OCI-LY7 (cell line): ENCODE results near the gene NISCH. TPM values are rescaled to one million over a fixed set of nuclear protein-coding genes. Genes with fewer than 3 reads are reported as not detected.

Source experiments
- BruUV-seq: library from RNA; stranded (reverse); fragments of 400-500 nt; replicated peaks from 2 replicates; lab custom pipeline; 2021; lab: Mats Ljungman, UMichigan
- CTCF ChIA-PET: fragments of 300-600 bp; sonication (Branson Sonifier 250); formaldehyde crosslinking; loops from one replicate; lab custom pipeline; 2022; ENCODE audit warnings: antibody characterized with exemption; ENCODE audit not compliant: unreplicated experiment; lab: Charles Lee
- POLR2A ChIA-PET: fragments of 300-600 bp; sonication (Branson Sonifier 250); formaldehyde crosslinking; loops from one replicate; lab custom pipeline; 2022; ENCODE audit warnings: antibody characterized with exemption; lab: Charles Lee
- DNase-seq: peaks from one replicate; pipeline ENCODE4 v3.0.0-alpha.2; 2015; ENCODE audit warnings: low spot score
- H2AFZ ChIP-seq: fragments of 200-600 bp; sonication (generic), shearing (Covaris generic); 2 replicates; pipeline ENCODE4 v1.6.1; 2014; ENCODE audit warnings: mild to moderate bottlenecking, antibody characterized with exemption, low read length, moderate library complexity
- H3K27ac ChIP-seq: fragments of 200-600 bp; sonication (generic); 2 replicates; pipeline ENCODE4 v1.5.1; 2014; ENCODE audit warnings: mixed run types, low read depth, mild to moderate bottlenecking, moderate library complexity, low read length, inconsistent platforms; ENCODE audit not compliant: poor library complexity, severe bottlenecking
- H3K36me3 ChIP-seq: fragments of 200-600 bp; sonication (generic); 2 replicates; pipeline ENCODE4 v1.6.1; 2014; ENCODE audit warnings: mild to moderate bottlenecking, antibody characterized with exemption, low read length, moderate library complexity, mixed read lengths; ENCODE audit not compliant: insufficient read depth
- H3K4me1 ChIP-seq: fragments of 200-600 bp; sonication (generic); 2 replicates; pipeline ENCODE4 v1.5.1; 2014; ENCODE audit warnings: mild to moderate bottlenecking, low read length; ENCODE audit not compliant: insufficient read depth, poor library complexity, severe bottlenecking
- H3K4me2 ChIP-seq: fragments of 200-600 bp; sonication (generic); 2 replicates; pipeline ENCODE4 v1.6.1; 2014; ENCODE audit warnings: mild to moderate bottlenecking, low read length
- H3K4me3 ChIP-seq: fragments of 200-600 bp; sonication (generic); 2 replicates; pipeline ENCODE4 v1.5.1; 2014; ENCODE audit warnings: mild to moderate bottlenecking, low read depth, low read length; ENCODE audit not compliant: poor library complexity, severe bottlenecking
- H3K79me2 ChIP-seq: fragments of 200-600 bp; sonication (generic); 2 replicates; pipeline ENCODE4 v1.6.1; 2016; ENCODE audit warnings: low read depth, mild to moderate bottlenecking, low read length, moderate library complexity, mixed read lengths; ENCODE audit not compliant: insufficient read depth
- H3K9me2 ChIP-seq: fragments of 200-600 bp; sonication (generic); 2 replicates; pipeline ENCODE4 v1.6.1; 2016; ENCODE audit warnings: mild to moderate bottlenecking, low read length, mixed read lengths; ENCODE audit not compliant: insufficient read depth
- H3K9me3 ChIP-seq: fragments of 200-600 bp; sonication (generic); 2 replicates; pipeline ENCODE4 v1.6.1; 2014; ENCODE audit warnings: mild to moderate bottlenecking, mixed run types, low read length, mixed read lengths
- H4K20me1 ChIP-seq: fragments of 200-600 bp; sonication (generic); 2 replicates; pipeline ENCODE4 v1.6.1; 2014; ENCODE audit warnings: mild to moderate bottlenecking, antibody characterized with exemption, low read length, moderate library complexity, mixed read lengths; ENCODE audit not compliant: insufficient read depth
- EZH2phosphoT487 ChIP-seq: fragments of 200-600 bp; sonication (generic); IDR thresholded peaks from 2 replicates; pipeline ENCODE4 v1.6.1; 2018; ENCODE audit warnings: low read depth, borderline replicate concordance, mild to moderate bottlenecking, mixed run types, antibody characterized with exemption, low read length, moderate library complexity, mixed read lengths
- intact Hi-C: fragments of 100-400 bp; cut with micrococcal nuclease; formaldehyde crosslinking; loops from one replicate; pipeline ENCODE4 v1.10.0; 2022; ENCODE audit not compliant: unreplicated experiment
- total RNA-seq, 2 experiments: library from RNA; depleted of rRNA in 1 of 2; stranded (reverse); fragments of >200 nt in 1 of 2; shearing (Covaris generic) in 1 of 2; gene quantifications; 2 replicates each; pipeline ENCODE4 v1.2.3, GENCODE V29; 2014 to 2022
- TF ChIP-seq, protein P1 (sequence below): fragments of 200-600 bp; sonication (generic); conservative IDR thresholded peaks from 2 replicates; pipeline ENCODE4 v1.5.1; 2014; ENCODE audit warnings: mild to moderate bottlenecking, antibody characterized with exemption, low read length, moderate library complexity, mixed read lengths

The NISCH gene
- total RNA-seq, 2 experiments from 2014 or later = 60.5 to 73.3 TPM

DNA sequence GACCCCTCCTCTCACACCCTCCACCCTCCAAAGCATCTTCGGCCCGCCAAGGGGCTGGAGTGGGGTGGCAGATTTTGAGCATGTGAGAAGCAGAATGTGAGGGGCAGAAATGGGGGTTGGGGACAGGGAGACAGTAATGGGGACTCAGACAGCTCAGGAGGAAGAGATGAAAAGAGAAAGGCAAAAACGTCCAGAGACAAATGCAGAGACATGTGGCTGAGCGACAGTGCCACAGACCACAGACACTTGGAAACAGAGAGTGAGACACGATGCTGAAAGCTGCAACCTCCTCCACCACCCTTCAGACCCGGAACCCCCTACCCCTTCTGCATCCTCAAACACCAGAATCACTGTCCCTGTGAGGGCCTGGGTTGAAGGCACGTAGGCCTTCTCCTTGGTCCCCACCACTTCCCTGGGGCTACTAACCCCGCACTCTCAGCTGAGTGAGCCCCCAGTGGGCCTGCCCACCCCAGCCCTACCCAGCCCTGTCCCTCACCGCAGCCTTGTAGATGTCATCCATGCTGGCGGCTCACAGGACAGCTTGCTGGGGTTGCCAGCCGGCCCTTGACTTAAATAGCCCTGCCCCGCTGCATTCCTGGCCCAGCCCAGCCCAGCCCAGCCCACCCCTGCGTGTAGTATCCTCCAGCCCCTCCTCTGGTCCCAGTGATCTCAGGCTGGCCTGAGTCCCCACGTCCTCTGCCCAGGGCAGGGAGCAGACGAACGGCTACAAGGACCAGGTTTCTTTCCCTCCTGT lies 1.7 kb upstream of the NISCH start, which contains the start of gene TNNC1:
Gene TNNC1, minus strand, starts transcription at position 546 of the 754 bp plus-strand sequence. Its CDS starts 26 bp downstream, at position 520.
- peaks cover 13% of the 10 kb centered on the region for H3K36me3 ChIP-seq
- no peaks in the 10 kb centered on the region for H3K9me3 ChIP-seq
- CTCF ChIA-PET = interaction anchor here (1.0 to 1.1 kb wide), 2 partner anchors 17 to 41 kb away, joined by 3 to 4 read pairs; no protein-coding TSS in a partner anchor
- peak within 1 kb of the TSS; percentile 71; the same call in 1 of the 2 replicates for H2AFZ ChIP-seq
- no peak for DNase-seq
- peaks cover 31% of the 10 kb centered on the region for H3K4me1 ChIP-seq
- intact Hi-C loops = no loop called here
- no peaks in the 10 kb centered on the region for H4K20me1 ChIP-seq
- peaks cover 13% of the 10 kb centered on the region; the same call in 1 of the 2 replicates for H3K79me2 ChIP-seq
- POLR2A ChIA-PET = interaction anchor here (0.6 to 1.2 kb wide), 2 partner anchors 33 to 311 kb away, joined by 3 to 5 read pairs; no protein-coding TSS in a partner anchor
- TF ChIP-seq, protein P1, sequence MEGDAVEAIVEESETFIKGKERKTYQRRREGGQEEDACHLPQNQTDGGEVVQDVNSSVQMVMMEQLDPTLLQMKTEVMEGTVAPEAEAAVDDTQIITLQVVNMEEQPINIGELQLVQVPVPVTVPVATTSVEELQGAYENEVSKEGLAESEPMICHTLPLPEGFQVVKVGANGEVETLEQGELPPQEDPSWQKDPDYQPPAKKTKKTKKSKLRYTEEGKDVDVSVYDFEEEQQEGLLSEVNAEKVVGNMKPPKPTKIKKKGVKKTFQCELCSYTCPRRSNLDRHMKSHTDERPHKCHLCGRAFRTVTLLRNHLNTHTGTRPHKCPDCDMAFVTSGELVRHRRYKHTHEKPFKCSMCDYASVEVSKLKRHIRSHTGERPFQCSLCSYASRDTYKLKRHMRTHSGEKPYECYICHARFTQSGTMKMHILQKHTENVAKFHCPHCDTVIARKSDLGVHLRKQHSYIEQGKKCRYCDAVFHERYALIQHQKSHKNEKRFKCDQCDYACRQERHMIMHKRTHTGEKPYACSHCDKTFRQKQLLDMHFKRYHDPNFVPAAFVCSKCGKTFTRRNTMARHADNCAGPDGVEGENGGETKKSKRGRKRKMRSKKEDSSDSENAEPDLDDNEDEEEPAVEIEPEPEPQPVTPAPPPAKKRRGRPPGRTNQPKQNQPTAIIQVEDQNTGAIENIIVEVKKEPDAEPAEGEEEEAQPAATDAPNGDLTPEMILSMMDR = no peak
- no peak for TF ChIP-seq EZH2phosphoT487
- H3K27ac ChIP-seq = peak within 1 kb of the TSS; percentile 28
- BruUV-seq = no TSS peak
- H3K4me2 ChIP-seq = peak within 1 kb of the TSS; percentile 94
- peak within 1 kb of the TSS; percentile 99 for H3K4me3 ChIP-seq
- H3K9me2 ChIP-seq = no peaks in the 10 kb centered on the region

DNA sequence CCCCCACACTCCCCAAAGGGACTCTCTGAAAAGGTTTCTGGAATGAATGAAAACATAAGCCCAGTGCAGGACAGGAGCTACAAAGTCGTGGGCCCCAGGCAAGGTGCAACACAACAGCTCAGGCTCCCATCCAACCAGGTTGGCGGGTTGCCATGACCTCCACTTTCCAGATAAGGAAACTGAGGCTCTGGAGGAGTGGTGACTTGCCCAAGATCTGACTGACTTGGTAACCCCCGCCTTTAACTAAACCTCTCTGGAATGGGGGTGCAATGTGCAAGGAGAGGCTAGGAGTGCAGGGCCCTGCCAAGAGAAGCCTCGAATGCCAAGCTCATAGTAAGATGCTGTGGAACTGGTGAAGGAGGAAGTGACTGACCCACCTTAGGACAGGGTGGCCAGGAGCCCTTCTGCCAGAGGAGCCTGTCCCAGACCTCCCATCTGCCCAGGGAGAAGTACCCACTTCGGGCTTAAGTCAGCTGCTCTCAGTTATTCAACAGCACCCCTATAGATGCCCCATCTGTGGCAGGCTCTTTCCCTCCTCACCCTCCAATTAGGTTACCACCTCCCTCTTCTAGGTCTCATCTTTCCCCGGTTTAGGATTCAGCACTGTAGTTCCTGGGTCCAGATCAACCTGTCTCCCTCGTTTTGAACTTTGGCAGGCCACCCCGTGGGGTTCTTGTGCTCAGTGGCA lies 1.0 kb upstream of the NISCH start:
- BruUV-seq = no TSS peak
- CTCF ChIA-PET = interaction anchor here (1.0 to 1.1 kb wide), 2 partner anchors 16 to 42 kb away, joined by 3 to 4 read pairs; no protein-coding TSS in a partner anchor
- H3K79me2 ChIP-seq = peaks cover 13% of the 10 kb centered on the region; the same call in 1 of the 2 replicates
- peaks cover 20% of the 10 kb centered on the region for H3K36me3 ChIP-seq
- peak overlapping the region; percentile 28 for H3K27ac ChIP-seq
- H3K4me2 ChIP-seq = peak overlapping the region; percentile 94
- no peaks in the 10 kb centered on the region for H4K20me1 ChIP-seq
- H3K9me2 ChIP-seq = no peaks in the 10 kb centered on the region
- peak overlapping the region; percentile 71; the same call in 1 of the 2 replicates for H2AFZ ChIP-seq
- no peak for TF ChIP-seq EZH2phosphoT487
- TF ChIP-seq, protein P1 = no peak
- peak overlapping the region; percentile 99 for H3K4me3 ChIP-seq
- DNase-seq = no peak
- H3K9me3 ChIP-seq = no peaks in the 10 kb centered on the region
- peaks cover 31% of the 10 kb centered on the region for H3K4me1 ChIP-seq
- intact Hi-C loops = no loop called here
- POLR2A ChIA-PET = interaction anchor here (0.6 kb wide), 1 partner anchor 311 kb away, joined by 3 read pairs; no protein-coding TSS in a partner anchor
